GM18520 (cell line): Measurements from ENCODE around the gene SRL.
A peak's percentile ranks its signal among the peaks of the same experiment; 100 is the strongest.
"Not testable (repeated sequence)": the region's sequence is repeated elsewhere in the genome, so short reads cannot be mapped to it uniquely, and the experiment has no call there.

Experiments
- ATAC-seq: cut with Tn5 transposase; IDR thresholded peaks from one replicate; pipeline ENCODE4 v1.9.1; 2021; ENCODE audit not compliant: unreplicated experiment

SRL gene

GRCh38 chr16:4166821-4167220 lies 75.1 kb downstream of the SRL start:
- no peak for ATAC-seq

GRCh38 chr16:4160658-4161430 lies 81.0 kb downstream of the SRL start:
- ATAC-seq = peak; percentile 89

- no peak for ATAC-seq
These were observed 82.2 kb downstream of the SRL start for GRCh38 chr16:4159726-4160125.

GRCh38 chr16:4158143-4159093 lies 83.5 kb downstream of the SRL start:
- no peak for ATAC-seq

DNA sequence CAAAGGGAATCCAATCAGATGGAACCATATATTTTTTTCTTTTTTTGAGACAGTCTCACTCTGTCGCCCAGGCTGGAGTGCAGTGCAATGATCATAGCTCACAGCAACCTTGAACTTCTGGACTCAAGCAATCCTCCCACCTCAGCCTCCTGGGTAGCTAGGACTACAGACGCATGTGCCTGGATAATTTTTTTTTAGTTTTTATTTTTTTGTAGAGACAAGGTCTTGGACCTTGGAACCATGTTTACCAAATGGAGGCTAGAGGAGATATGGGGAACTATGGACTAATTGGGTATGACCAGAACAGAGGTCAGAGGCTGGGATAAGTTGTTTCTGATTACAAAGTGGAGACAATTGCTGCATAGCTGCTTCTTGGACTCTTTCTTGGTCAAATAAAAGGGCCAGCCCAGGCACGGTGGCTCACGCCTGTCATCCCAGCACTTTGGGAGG lies 84.5 kb downstream of the SRL start:
- ATAC-seq = no peak

GRCh38 chr16:4156503-4156902 lies 85.4 kb downstream of the SRL start:
- ATAC-seq = not testable (repeated sequence)

GRCh38 chr16:4153364-4153763 lies 88.5 kb downstream of the SRL start:
- ATAC-seq = not testable (repeated sequence)

DNA sequence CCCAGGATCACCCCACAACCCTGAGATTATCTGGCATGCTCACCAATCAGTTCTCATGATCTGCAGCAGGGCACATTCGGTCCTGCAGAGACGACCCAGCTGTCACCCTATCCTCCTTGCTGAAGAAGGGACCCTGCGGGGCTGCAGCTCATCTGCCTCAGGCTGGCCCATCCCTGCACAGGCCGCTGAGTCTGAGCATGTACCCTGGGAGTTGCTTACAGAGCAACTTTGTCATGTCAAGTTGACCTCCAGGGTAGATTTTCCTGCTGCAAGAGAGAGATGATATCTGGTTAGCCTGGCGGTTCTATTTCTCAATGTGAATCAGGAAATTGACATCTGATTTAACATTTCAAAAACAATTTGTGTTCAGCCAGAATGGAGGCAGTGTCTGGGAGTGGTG lies 89.6 kb downstream of the SRL start:
- no peak for ATAC-seq

GRCh38 chr16:4147236-4147635 lies 94.6 kb downstream of the SRL start:
- no peak for ATAC-seq

DNA sequence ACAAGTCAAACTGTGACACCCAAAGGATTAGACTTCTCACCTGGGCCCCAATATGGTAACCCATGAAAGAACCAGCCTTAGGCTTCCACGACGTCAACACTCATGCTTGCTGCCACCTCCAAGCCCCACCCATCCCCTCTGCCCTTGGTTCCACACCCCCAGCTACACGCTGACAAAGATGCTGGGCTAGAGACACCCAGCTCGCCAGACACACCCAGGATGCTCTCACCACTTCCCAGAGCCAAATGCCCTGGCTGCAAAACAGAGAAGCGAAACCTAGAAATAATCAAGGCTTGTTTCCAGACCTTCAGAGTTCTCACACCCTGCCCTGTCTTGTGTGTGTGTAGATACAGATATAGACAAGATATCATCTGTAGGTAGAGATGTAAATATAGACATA lies 99.6 kb downstream of the SRL start:
- no peak for ATAC-seq

DNA sequence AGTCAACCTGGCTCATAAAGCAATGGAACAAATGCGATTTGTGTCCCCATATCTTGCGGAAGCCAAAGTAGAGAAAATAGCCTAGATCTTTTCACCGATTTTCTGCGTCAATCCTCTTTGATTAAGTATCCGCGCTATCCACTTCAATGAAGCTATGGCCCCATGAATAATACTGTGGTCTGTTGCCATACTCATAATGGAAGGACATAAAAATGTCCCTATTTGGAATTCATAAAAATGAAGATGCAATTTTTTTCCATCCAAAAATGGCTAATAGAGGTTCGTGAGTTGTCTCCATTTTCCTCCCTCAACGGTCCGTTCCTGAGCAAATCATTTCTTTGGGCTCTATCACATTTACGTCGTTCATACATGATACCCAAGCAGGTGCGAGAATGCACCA lies 100.3 kb downstream of the SRL start:
- no peak for ATAC-seq

DNA sequence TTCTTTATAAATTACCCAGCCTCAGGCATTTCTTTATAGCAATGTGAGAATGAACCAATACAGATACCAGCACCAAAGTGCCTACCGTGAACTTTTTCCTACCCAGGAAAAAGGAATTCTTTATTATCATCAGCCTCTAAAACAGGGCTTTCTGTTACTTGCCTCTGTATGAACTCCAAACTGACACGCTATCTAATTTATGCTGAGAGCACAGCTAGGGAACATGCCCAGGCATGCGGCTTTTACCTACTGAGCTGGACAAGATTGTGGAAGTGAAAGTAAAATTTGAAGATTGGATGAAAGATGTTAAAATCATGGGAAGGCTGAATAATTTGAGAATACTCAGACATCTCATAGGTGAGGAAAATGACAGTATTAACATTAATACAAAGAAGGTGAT lies 101.2 kb downstream of the SRL start:
- ATAC-seq = no peak

DNA sequence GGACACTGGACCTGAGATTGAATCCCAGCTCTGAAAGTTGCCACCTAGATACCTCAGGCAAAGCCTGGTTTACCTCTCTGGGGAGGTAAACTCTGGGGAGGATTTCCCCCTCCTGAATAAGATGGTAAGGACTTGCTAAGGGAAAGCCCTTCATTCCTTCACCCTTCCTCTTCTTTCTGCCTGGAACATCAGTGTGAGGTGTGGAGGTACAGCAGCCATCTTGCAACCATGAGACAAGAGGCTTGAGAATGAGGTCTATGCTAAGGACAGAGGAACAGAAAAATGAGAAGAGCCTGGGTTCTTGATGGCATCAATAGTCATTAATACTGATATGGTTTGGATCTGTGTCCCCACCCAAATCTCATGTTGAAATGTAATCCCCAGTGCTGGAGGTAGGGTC lies 101.9 kb downstream of the SRL start:
- no peak for ATAC-seq
